HG03159 (cell line): ENCODE measurements around the gene NPSR1.
"Not testable (repeated sequence)": the region's sequence is repeated elsewhere in the genome, so short reads cannot be mapped to it uniquely, and the experiment has no call there.

Experiments used
- ATAC-seq: cut with Tn5 transposase; IDR thresholded peaks from one replicate; pipeline ENCODE4 v1.9.1; 2021; ENCODE audit warnings: mild to moderate bottlenecking, moderate library complexity; ENCODE audit not compliant: unreplicated experiment

The NPSR1 gene, protein sequence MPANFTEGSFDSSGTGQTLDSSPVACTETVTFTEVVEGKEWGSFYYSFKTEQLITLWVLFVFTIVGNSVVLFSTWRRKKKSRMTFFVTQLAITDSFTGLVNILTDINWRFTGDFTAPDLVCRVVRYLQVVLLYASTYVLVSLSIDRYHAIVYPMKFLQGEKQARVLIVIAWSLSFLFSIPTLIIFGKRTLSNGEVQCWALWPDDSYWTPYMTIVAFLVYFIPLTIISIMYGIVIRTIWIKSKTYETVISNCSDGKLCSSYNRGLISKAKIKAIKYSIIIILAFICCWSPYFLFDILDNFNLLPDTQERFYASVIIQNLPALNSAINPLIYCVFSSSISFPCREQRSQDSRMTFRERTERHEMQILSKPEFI

DNA sequence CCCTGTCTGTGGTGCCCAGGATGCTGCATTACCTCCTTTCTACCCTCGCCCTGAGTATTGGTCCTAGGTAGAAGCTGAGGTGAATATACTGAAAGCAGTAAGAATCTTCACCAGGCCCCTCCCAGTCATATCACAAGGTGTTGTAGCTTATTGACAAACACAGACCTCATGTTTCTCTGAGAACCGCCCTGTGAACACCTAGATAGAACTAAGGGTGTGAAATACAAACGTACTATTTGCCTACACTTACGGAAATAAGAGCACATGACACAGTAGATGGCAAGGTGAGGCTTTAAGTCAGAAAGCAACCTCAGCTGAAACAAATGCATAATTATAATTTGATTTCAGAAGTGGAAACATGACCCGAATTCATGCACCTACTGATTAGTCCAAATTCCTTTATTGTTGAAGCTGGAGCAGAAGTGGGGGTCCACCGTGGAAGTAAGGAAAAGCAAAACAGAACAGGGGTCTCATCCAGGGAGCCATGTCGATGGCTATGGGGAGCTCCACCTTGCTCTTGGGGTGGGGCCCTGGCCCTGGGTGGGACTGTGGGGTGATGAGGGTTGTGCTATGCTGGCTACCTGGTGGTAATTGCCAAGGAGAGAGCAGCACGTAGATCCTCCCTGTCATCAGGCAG is at the start of gene NPSR1:
TSS of gene NPSR1 (plus strand) at position 587 of the 637 bp plus-strand sequence. CDS start 195 bp downstream, outside the sequence.
- no peak for ATAC-seq

DNA sequence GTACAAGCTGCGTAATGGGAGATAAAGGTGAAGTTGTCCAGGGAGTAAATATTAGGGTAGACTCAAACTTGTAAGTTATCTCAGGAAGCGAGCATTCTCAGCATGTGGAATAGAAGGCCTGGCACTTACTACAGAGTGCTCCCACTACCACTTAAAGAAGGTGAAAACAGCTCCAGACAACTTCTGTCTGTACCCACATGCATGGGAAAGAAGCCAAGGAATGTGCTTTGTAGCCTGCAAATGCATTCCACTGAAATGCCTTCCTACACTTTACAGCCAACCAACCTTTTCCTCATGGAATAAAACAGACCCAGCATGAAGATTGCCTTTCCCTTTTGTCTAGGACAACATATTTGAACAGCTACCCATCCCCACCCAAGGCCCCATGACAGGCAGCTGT is 45.4 kb upstream of the NPSR1 start:
- ATAC-seq: no peak

DNA sequence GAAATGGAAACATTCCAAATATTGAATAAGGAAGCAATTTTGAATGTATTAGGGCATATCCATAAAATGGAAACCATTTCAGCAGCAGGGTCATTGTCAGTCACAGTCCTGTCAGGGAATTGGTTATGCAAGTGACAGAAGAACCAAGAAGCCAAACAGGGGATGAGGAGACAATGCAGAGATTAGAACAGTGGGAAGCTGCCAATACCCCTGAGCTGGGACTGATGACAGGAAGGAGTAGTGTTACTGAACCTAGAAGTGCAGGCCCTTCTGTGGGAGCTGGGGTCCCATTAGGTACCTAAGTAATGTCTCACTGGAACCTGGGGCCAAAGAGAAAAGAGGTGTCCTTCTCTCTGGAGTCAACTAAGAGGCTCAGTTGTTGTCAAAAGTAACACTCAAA is 37.6 kb upstream of the NPSR1 start:
- no peak for ATAC-seq

DNA sequence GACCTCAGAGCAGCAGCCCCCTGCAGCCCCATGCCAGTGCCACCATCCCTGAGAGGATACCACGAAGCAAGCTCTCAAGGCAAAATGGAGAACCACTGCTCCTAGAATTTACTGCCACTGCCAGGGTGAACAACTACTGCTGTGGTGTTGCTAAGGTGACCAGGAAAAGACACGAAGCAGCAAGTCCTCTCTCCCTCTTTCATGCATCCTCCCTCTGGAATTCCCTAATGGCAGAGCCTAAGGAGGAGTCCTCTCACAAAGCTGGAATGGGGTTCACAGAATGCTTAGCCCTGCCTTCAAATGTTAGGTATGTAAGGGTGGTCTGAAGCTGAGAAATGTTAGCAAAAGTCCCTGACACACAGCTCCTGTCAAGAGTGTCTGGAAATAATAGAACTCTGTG is 35.8 kb upstream of the NPSR1 start:
- ATAC-seq: no peak

DNA sequence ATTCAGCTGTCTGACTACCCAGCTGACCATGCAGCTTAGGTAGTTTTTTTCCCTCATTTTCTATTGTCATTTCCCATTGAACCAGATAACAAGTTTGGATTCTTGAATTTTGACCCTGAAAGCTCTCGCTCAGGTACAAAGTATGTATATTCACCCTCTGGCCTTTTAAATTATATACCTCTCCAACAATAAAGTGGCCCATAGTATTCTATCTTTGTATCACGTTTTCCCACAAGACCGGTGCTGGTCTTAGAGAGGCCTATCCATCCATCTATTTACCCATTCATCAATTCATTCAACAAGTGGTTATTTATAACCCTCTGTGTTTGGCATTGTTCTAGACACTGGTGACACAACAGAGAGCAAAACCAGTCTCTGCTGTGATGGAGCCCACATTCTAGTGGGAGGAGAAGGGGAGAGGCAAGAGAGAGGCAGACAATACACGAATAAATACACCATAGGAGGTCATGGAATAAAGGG is 35.2 kb upstream of the NPSR1 start:
- no peak for ATAC-seq

DNA sequence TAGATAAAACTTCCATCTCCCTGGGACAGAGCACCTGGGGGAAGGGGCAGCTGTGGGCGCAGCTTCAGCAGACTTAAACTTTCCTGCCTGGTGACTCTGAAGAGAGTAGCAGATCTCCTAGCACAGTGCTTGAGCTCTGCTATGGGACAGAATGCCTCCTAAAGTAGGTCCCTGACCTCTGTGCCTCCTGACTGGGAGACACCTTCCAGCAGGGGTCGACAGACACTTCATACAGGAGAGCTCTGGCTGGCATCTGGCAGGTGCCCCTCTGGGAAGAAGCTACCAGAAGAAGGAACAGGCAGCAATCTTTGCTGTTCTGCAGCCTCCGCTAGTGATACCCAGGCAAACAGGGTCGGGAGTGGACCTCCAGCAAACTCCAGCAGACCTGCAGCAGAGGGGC is 29.4 kb upstream of the NPSR1 start:
- not testable (repeated sequence) for ATAC-seq

DNA sequence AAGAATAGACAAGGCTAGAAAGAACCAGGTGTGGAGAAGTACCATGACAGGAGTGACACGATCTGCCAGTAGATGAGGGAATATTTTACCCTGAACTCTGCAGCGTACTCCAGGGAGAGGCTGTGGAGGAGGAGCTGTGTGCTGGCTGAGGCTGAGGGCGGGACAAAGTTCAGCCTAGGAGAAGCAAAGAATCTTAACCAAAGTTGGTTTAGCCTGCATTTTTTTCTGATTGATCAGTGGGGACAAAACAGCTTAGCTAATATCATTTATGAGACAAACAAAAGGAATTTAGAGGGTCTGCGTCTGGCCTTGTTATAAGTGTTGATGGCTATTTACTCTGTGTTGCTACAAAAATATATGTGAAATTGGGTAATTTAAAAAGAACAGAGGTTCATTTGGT is 5.2 kb upstream of the NPSR1 start:
- ATAC-seq: no peak

DNA sequence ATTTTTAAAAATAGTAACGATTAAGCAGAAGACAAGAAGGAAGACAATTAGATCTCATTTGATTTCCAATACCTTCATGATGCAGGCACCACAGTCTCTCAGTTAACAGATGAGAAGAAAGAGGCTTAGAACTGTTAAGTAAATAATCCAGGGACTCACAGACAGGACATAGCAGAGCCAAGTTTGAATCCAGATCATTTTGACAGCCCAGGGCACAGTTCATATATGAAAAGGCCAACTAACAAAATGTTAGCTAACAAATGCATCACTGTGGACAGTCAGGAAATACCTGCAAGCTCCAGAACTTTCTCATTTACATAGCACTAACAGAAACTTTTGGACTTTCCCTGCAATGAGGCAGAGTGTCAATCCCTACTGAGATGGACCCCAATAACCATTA is 4.2 kb upstream of the NPSR1 start:
- no peak for ATAC-seq

DNA sequence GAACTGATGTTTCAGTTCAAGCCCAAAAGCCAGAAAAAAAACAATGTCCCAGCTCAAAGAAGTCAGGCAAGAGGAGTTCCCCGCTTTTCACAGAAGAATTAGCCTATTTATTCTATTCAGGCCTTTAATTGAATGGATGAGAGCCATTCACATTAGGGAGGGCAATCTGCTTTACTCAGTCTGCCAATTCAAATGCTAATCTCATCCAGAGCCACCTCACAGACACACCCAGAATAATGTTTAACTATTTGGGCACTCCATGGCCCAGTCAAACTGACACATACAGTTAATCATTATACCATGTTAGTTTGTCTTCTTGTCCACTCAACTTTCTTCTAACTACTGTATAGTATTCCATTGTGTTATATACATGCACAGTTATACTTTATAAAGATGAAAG is 2.6 kb upstream of the NPSR1 start:
- no peak for ATAC-seq

DNA sequence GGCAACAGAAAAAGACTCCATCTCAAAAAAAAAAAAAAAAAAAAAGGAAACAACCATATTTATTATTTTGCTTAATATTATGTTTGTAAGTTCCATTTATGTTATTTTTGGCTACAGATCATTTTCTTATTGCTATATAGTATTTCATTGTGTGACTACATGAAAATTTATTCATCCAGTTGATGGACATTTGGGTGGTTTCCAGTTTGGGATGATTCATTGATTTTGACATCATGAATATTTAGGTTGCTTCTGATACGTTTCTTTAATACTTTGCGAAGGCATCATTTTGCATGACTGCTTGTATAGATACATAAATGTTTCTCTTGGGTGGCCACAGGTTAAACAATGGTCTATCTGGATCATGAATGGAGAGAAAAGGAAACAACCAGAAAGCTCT is 2.0 kb upstream of the NPSR1 start:
- ATAC-seq: no peak

DNA sequence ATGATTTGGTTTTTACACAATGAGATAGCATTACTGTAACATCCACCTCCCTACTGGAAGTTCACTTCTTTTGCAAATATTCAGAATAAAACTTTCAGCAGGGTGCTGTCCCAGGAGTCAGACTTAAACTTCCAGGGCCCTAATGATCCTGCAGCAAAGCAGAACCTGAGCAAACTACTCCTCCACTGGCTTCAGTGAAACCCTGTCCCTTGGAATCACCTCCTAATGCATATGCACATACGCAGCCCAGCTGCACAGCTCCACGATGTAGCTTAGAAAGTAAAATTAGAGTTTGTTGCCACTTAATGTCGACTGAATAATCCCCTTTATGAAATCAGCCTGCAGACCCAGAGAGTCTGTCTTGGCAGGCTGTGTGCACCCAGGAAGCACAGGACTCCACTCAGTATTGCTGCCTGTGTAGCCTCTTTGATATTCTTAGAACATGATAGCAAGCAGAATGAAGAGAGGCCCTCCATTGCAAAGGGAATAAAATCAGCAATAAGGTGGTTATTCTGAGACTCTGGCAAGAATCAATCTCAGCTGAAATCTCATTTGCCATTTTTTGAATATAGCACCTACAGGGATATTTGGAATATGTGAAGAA is 1.6 kb downstream of the NPSR1 start:
- ATAC-seq: no peak

DNA sequence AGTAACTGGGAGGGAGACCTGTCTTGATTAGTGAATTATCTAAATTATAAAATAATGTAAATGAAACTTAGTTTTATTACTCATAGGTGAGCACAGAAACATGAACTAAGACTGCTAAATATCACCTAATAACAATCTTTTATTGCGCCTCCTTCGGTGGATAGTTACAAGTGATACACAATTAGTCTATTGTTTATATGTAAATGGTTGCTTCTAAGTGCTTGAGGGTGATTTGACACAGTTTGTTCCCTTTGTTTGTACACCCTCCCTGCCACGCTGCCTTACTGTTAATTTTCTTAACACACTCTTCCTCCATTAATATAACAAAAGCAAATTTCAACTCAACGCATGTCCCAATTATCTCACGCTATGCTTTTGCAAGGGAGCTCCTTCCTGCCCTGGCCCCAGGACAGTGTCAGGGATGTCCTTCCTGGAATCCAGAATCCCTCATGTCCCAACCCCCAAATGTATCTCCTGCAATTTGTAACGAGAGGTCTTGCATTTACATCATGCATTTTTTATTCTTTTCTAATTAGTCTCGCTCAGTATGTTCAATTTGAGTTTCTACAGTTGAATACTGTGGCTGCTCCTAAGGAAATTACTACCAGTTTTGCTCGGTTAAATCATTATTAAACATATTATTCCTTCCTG is 4.2 kb downstream of the NPSR1 start:
- no peak for ATAC-seq

DNA sequence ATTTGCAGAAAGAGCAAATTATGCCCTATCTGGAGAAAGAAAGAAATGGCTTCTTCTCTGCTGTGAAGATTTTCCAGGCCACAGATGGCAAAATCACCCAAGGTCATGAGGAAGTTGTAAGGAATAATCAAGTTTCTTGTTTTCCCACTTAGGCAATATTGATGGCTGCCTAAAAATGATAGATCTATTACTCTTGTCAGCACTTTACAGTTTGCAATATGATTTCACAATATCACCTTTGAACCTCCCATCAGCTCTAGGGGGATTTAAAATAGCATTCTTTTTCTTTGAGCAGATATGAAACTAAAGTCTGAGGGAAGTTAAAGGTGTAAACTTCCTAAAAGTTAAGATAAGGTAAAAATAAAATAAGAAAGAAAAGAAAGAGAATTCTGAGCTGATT is 6.7 kb downstream of the NPSR1 start:
- no peak for ATAC-seq

DNA sequence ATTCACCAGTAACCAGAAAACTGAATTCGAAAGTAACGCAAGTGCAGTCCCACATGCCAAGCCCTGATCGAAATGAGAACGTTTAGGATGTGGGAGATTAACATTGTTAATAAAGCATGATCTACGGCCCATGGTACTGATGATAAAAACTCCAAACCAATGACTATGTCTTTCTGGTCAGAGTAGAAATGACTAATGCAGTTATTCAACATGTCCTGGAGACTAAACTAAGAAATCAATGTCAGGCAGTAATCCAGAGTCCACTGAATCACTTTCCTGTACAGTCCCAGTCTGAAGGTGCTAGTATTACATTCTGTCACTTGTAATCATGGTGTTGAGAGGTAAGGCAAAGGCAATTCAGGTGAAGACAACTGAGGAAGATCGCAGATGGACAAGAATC is 14.4 kb downstream of the NPSR1 start:
- no peak for ATAC-seq

DNA sequence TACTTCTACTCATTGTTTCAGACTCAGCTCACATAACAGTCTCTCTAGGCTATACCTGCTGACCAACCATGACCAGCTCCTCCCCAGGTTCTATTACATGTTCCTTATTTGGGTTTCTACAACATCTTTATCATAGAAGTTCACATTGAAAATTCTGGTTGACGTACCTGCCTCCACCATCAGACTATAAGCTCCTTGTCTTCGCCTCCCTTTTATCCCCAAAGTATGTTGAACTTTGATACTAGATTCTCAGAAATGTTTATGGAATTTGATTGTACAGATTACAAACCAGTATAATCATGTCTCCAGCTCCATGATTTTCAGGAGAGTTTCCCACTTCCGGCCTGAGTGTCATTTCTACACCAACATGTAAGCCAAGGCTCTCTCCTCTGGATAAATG is 15.0 kb downstream of the NPSR1 start:
- no peak for ATAC-seq

DNA sequence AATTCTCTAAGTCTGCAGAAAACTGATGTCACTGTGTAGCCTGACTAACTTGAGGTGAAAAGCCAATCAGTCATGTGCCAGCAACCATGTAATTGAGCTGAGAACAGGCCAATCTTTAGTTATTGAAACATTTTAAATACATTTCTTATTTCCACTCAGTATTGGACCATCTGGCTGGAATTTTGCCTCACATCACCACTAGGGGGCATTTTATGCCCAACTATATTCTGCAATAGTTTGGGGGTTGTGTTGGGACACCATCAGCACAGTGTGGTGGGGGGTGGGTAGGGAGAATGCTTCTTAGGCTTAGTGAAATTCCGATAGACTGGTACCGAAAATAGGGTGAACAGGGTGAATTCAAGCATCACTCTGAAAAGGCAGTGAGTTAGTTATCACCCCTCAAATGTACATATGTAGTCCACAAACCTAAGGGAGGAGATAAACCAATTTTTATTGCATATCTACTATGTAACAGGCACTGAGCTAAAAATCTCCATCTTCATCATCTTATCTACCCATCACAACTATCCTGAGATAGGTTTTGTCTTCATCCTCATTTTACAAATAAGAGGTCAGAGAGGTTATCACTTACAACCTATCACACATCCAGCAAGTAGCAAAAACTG is 17.8 kb downstream of the NPSR1 start:
- peak; percentile 82 for ATAC-seq

DNA sequence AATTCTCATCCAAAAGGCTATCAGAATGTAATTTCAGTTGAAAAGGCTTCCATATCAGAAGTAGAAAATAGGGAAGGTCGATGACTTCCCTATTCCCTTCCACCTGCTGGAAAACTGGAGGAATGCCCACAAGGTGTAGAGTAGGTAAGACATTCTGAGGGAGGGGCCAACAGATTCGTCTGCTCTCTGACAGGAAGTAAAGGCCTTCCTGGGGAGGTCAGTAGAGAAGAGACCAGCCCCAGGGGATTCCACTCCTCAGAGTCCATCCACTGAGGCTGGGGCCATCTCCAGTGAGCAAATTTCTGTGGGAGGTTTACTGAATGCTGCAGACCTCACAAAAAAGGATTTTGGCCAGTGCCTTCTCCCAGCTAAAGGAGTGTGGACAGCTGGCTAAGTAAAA is 19.5 kb downstream of the NPSR1 start:
- ATAC-seq: no peak

DNA sequence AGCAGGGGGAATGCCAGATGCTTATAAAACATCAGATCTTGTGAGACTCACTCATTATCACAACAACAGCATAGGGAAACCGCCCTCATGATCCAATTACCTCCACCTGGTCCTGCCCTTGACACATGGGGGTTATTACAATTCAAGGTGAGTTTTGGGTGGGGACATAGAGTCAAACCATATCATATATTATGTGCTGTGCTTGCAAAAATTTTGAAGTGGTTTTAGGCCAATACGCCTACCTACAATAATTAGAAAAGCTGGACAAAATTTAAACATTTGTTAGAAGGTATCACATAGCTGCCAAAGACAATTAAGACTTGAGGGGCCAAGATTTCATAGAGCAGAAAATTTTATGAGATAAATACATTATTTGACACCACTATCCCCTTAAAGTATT is 29.5 kb downstream of the NPSR1 start:
- no peak for ATAC-seq

DNA sequence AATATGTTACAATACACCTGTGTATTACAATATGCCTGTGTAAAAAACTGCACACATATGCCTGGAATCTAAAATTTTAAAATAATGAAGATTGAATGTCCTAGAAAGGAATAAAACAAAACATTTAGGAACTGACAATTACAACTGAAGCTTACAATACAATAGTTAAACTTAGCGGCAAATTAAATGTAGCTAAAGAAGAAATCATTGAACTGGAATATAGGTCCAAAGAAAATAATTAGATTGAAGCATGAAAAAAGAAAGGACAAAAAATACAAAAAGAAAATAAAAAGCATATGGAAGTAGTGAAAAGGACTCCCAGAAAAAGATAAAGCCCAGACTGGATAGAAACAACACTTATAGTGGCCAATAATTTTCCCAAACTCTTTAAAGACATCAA is 38.4 kb downstream of the NPSR1 start:
- ATAC-seq: no peak

DNA sequence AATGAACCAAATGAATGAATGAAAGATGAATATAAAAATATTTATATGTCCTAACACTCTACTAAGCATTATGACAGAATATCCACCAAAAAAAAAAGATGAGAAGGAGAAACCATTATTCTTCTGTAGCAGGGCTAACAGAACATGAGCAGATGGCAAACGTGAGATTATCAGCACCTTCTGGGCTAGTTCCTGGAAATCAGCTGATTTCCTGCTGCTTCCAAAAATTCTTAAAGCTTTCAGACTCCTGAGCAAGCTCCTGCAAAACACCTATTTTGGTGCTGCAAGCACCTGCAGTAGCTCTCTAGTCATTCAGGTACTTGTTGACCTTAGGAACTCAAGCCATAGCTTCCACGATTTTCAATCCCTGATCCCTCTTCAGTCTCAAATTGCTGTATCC is 51.8 kb downstream of the NPSR1 start:
- no peak for ATAC-seq

DNA sequence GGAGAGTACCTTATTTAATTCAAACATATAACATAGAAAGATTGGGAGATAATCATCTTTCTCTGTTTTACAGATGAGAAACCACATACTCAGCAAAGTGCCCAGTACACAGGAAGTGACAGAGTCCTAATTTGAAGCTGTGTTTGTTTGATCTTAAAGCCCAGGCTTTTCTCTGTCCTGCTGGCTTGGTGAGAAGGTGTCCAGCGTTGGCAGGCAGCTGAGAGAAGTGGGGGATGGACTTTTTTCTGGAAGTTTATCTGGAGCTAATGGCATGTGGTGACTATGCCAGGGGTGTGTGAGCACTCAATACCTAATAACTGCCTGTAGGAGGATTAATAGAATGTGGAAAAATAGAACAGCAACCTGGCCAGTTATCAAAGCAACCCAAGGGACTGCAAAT is 60.8 kb downstream of the NPSR1 start:
- ATAC-seq: no peak
